ENCODE results near the gene GPT2. TPM values are rescaled to one million over a fixed set of nuclear protein-coding genes. Genes with fewer than 3 reads are reported as not detected.

The GPT2 gene
- total RNA-seq, 1 donor from 2014 or later, result 35.0 TPM

DNA sequence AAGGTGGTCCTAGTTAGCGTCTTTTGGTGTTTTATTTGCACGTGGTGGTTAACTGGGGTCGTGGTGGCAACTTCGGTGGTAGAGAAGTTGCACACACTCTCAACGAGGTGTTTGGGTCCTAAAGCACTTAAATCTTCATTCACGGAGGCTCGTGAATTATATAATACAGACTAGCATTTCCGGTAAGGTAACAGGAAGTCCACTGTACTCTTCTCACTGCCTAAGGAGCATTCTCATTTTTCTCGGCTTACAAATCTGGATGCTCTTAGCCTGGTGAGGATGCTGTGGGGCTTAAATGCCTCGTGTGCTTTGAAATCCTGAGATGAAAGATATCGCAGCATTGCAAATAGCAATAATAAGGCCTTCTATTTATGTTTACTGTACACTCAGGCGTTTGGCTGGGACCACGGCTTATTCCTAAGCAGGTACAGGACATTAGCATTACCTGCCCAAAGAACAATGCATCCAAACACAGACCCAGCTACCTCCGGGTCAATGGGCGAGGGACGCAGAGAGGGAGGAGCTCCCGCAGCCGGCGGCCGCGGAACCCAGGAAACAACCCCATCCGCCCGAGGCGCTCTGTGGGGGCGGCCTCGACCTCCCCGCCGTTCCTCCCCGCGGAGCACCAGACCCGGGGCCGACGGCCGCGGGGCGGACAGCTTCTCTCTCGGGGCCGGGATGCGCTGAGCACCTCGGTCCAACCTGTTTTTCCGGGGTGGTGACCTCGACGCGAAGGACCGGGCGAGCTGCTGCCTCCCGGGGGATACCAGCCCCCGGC, 88.5 kb downstream of the GPT2 start:
- Mint-ChIP-seq H3K27me3 (ENCODE audit: unreplicated experiment) (no peaks in the 10 kb centered on the region), H3K36me3 (ENCODE audit: unreplicated experiment) (peaks cover 24% of the 10 kb centered on the region), H3K4me3 (ENCODE audit: unreplicated experiment) (peak overlapping the region; percentile 85), H3K27ac (ENCODE audit: unreplicated experiment) (peak overlapping the region; percentile 88), H3K9me3 (ENCODE audit: unreplicated experiment) (no peaks in the 10 kb centered on the region), H3K4me1 (ENCODE audit: unreplicated experiment) (peaks cover 30% of the 10 kb centered on the region)
- DNase-seq (ENCODE audit: extremely low spot score, unreplicated experiment), result peak; percentile 85
- TF ChIP-seq, protein P1, sequence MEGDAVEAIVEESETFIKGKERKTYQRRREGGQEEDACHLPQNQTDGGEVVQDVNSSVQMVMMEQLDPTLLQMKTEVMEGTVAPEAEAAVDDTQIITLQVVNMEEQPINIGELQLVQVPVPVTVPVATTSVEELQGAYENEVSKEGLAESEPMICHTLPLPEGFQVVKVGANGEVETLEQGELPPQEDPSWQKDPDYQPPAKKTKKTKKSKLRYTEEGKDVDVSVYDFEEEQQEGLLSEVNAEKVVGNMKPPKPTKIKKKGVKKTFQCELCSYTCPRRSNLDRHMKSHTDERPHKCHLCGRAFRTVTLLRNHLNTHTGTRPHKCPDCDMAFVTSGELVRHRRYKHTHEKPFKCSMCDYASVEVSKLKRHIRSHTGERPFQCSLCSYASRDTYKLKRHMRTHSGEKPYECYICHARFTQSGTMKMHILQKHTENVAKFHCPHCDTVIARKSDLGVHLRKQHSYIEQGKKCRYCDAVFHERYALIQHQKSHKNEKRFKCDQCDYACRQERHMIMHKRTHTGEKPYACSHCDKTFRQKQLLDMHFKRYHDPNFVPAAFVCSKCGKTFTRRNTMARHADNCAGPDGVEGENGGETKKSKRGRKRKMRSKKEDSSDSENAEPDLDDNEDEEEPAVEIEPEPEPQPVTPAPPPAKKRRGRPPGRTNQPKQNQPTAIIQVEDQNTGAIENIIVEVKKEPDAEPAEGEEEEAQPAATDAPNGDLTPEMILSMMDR (IDR thresholded peaks at IDR 0.05), result no peak

DNA sequence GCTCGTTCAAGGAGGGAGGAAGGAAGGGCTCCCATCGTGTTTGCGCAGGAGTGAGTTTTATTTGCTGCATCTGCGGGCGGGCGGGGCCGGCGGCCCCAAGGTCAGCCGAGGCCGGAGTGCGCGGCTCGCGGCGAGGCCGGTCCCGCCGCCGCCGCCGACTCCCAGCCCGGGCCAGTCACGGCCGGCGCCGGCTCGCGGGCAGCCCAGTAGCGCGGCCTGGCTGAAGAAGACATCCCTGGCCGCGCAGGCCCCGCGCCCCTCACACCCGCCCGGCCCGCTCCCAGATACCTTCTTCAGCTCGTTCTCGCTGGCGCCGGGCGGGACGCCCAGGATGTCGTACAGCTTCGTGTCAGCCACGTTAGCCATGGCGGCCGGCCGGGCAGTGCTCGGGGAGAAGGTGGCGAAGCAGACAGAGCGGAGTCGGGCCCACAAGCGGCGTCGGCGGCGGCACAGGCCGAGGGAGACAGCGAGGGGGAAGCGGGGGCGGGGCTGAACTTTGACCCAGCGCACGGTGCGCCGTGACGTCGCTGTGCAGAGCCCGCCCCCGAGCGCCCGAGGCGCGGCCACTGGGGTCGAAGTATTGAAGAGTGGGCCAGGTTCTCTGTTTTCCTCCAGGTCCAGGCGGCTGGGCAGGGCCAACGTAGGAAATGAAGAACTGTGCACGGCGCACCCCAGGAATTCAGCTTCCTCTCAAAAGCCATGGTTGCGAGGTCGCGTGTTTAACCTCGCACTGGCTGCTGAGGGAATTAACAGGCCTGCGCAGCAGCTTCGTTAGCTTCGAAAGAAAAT, 89.2 kb downstream of the GPT2 start, which contains the start of gene DNAJA2:
Gene DNAJA2 (minus strand): TSS at position 468 of the 789 bp plus-strand sequence. CDS start 102 bp downstream, at position 366.
- peak; percentile 97 for DNase-seq (ENCODE audit: extremely low spot score, unreplicated experiment)
- H3K36me3 Mint-ChIP-seq (ENCODE audit: unreplicated experiment), result peaks cover 19% of the 10 kb centered on the region
- H3K4me3 Mint-ChIP-seq (ENCODE audit: unreplicated experiment), result peak within 1 kb of the TSS; percentile 91
- H3K4me1 Mint-ChIP-seq (ENCODE audit: unreplicated experiment), result peaks cover 30% of the 10 kb centered on the region
- no peaks in the 10 kb centered on the region for H3K9me3 Mint-ChIP-seq (ENCODE audit: unreplicated experiment)
- H3K27ac Mint-ChIP-seq (ENCODE audit: unreplicated experiment), result peak within 1 kb of the TSS; percentile 97
- TF ChIP-seq, protein P1 (IDR thresholded peaks at IDR 0.05), result no peak
- H3K27me3 Mint-ChIP-seq (ENCODE audit: unreplicated experiment), result no peaks in the 10 kb centered on the region

DNA sequence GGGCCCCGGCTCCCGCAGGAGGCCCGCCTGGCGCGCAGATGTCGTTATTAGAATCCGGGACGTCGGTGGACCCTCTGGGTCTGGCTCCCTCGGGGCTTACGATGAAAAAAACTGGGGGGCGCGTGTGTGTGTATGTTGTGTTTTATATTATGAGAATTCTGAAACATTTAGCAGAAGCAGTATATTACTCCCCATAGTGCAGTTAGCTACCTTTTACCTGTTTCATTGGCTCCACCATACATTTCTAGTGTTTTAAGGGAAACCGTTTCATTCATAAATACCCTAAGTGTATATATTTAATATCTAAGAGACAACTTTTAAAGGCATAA, 89.8 kb downstream of the GPT2 start:
- TF ChIP-seq, protein P1 (IDR thresholded peaks at IDR 0.05), result no peak
- Mint-ChIP-seq H3K4me3 (ENCODE audit: unreplicated experiment) (peak overlapping the region; percentile 91), H3K4me1 (ENCODE audit: unreplicated experiment) (peaks cover 30% of the 10 kb centered on the region), H3K27ac (ENCODE audit: unreplicated experiment) (peak overlapping the region; percentile 97), H3K27me3 (ENCODE audit: unreplicated experiment) (no peaks in the 10 kb centered on the region), H3K9me3 (ENCODE audit: unreplicated experiment) (no peaks in the 10 kb centered on the region), H3K36me3 (ENCODE audit: unreplicated experiment) (peaks cover 16% of the 10 kb centered on the region)
- no peak for DNase-seq (ENCODE audit: extremely low spot score, unreplicated experiment)

DNA sequence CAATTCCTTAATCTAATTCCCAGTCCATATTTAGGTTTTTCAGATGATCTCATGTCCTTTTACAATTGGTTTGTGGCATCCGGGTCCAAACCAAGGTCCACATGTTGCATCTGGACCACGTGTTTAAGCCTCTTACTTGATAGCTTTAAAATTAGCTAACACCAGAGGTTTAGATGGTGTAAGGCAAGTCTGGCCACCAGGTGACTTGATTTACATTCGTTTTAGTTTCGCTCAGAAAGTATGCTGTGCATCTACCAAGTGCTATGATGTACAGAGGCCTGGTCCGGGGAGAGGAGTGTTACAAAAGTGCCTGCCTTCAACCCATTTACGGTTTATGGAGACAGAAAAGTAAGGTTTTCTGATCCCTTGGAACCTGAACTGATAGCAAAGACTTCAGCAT, 90.2 kb downstream of the GPT2 start:
- peak; percentile 23 for DNase-seq (ENCODE audit: extremely low spot score, unreplicated experiment)
- Mint-ChIP-seq H3K4me1 (ENCODE audit: unreplicated experiment) (peaks cover 28% of the 10 kb centered on the region), H3K27ac (ENCODE audit: unreplicated experiment) (peak overlapping the region; percentile 97), H3K27me3 (ENCODE audit: unreplicated experiment) (no peaks in the 10 kb centered on the region), H3K36me3 (ENCODE audit: unreplicated experiment) (peaks cover 14% of the 10 kb centered on the region), H3K4me3 (ENCODE audit: unreplicated experiment) (peak overlapping the region; percentile 91), H3K9me3 (ENCODE audit: unreplicated experiment) (no peaks in the 10 kb centered on the region)
- TF ChIP-seq, protein P1 (IDR thresholded peaks at IDR 0.05), result no peak

DNA sequence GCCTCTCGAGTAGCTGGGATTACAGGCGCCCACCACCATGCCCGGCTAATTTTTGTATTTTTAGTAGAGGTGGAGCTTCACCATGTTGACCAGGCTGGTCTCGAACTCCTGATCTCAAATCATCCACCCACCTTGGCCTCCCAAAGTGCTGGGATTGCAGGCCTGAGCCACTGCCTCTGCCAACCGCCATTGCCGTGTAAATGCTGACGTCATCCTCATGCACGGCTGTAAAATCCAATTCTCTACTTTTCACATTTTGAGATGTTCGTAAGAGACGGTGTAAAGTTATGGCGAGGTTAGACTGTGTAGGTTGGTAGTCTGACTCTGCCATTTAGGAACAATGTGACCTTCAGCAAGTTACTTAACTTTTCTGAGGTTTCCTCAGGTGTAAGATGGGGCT, 91.0 kb downstream of the GPT2 start:
- DNase-seq (ENCODE audit: extremely low spot score, unreplicated experiment), result no peak
- Mint-ChIP-seq H3K27me3 (ENCODE audit: unreplicated experiment) (no peaks in the 10 kb centered on the region), H3K27ac (ENCODE audit: unreplicated experiment) (no peak overlapping the region), H3K9me3 (ENCODE audit: unreplicated experiment) (no peaks in the 10 kb centered on the region), H3K36me3 (ENCODE audit: unreplicated experiment) (peaks cover 9% of the 10 kb centered on the region), H3K4me3 (ENCODE audit: unreplicated experiment) (no peak overlapping the region), H3K4me1 (ENCODE audit: unreplicated experiment) (peaks cover 24% of the 10 kb centered on the region)
- TF ChIP-seq, protein P1 (IDR thresholded peaks at IDR 0.05), result no peak

Measured in osteocyte (in vitro differentiated cells).